ENCODE data around the gene WFS1.

- TF ChIP-seq CTCF (IDR thresholded peaks at IDR 0.05) = no peak
- no peak for TF ChIP-seq POLR2A (IDR thresholded peaks at IDR 0.05)
Observed at GRCh38 chr4:6245246-6246169, 24.1 kb upstream of the WFS1 start.

All from right lobe of liver (tissue), 4 donors.